ENCODE results near the gene MAP3K8.

GRCh38 chr10:30500534-30500933 lies 66.5 kb downstream of the MAP3K8 start:
- TF ChIP-seq GATA2 (IDR thresholded peaks at IDR 0.05; ENCODE audit: low read depth, low read length) (no peak), GATA3 (IDR thresholded peaks at IDR 0.05; ENCODE audit: low read depth, low read length) (no peak)

Measured in SH-SY5Y (cell line).